Measurements from ENCODE around the gene CSHL1. TPM values are rescaled to one million over a fixed set of nuclear protein-coding genes. Genes with fewer than 3 reads are reported as not detected.
A peak's percentile ranks its signal among the peaks of the same experiment; 100 is the strongest.
"Not testable (repeated sequence)": the region's sequence is repeated elsewhere in the genome, so short reads cannot be mapped to it uniquely, and the experiment has no call there.

Gene CSHL1
- total RNA-seq, 4 donors from 2014 or later = not detected

DNA sequence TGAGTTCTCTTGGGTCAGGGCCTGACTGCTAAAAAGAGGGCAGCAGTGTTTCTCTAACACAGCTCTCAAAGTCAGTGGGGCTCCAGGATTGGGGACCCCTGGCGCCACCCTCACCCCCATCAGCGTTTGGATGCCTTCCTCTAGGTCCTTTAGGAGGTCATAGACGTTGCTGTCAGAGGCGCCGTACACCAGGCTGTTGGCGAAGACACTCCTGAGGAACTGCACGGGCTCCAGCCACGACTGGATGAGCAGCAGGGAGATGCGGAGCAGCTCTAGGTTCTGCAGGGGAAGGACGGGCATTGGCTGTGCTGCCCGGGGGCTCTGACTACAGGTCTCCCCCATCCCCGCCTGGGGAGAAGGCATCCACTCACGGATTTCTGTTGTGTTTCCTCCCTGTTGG, 6.6 kb upstream of the CSHL1 start:
- WGBS, 2 donors = 74 to 88% methylated on average over 7 to 12 of the region's 13 CpGs
- Histone ChIP-seq H3K27me3 (no peaks in the 10 kb centered on the region), H3K36me3 (no peaks in the 10 kb centered on the region), H3K27ac (no peak overlapping the region), H3K4me1 (no peaks in the 10 kb centered on the region), H3K9me3 (no peaks in the 10 kb centered on the region), H3K4me3 (replicated peaks in 1 of 3) (no peak overlapping the region)
- TF ChIP-seq POLR2A (IDR thresholded peaks at IDR 0.05) = no peak
- TF ChIP-seq, protein P1, sequence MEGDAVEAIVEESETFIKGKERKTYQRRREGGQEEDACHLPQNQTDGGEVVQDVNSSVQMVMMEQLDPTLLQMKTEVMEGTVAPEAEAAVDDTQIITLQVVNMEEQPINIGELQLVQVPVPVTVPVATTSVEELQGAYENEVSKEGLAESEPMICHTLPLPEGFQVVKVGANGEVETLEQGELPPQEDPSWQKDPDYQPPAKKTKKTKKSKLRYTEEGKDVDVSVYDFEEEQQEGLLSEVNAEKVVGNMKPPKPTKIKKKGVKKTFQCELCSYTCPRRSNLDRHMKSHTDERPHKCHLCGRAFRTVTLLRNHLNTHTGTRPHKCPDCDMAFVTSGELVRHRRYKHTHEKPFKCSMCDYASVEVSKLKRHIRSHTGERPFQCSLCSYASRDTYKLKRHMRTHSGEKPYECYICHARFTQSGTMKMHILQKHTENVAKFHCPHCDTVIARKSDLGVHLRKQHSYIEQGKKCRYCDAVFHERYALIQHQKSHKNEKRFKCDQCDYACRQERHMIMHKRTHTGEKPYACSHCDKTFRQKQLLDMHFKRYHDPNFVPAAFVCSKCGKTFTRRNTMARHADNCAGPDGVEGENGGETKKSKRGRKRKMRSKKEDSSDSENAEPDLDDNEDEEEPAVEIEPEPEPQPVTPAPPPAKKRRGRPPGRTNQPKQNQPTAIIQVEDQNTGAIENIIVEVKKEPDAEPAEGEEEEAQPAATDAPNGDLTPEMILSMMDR (IDR thresholded peaks at IDR 0.05) = no peak
- intact Hi-C loops (cut with DNase I) = loop anchor here (5.0 kb wide), 1 partner anchor 110 kb away; no protein-coding TSS in a partner anchor
- DNase-seq = no peak

DNA sequence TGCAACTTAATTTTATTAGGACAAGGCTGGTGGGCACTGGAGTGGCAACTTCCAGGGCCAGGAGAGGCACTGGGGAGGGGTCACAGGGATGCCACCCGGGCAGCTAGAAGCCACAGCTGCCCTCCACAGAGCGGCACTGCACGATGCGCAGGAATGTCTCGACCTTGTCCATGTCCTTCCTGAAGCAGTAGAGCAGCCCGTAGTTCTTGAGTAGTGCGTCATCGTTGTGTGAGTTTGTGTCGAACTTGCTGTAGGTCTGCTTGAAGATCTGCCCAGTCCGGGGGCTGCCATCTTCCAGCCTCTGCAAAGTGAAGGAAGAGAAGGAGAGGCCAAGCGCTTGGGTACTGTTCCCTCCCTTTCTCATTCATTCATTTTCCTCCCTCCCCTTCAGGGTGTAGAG, 6.1 kb upstream of the CSHL1 start:
- WGBS, 2 donors = 94% methylated on average over 9 to 11 of the region's 11 CpGs
- intact Hi-C loops (cut with DNase I) = loop anchor here (5.0 kb wide), 1 partner anchor 110 kb away; no protein-coding TSS in a partner anchor

DNA sequence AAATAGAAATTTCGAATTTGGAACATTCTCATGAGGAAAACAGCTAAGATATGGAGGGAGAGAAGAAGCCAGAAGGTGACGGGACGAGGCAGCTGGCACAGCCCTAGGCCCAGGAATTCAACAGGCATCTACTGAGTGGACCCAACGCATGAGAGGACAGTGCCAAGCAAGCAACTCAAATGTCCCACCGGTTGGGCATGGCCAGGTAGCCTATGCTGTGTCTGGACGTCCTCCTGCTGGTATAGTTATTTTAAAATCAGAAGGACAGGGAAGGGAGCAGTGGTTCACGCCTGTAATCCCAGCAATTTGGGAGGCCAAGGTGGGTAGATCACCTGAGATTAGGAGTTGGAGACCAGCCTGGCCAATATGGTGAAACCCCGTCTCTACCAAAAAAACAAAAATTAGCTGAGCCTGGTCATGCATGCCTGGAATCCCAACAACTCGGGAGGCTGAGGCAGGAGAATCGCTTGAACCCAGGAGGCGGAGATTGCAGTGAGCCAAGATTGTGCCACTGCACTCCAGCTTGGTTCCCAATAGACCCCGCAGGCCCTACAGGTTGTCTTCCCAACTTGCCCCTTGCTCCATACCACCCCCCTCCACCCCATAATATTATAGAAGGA, 5.6 kb upstream of the CSHL1 start:
- no peak for TF ChIP-seq POLR2A (IDR thresholded peaks at IDR 0.05)
- TF ChIP-seq, protein P1 (IDR thresholded peaks at IDR 0.05) = no peak
- no peaks in the 10 kb centered on the region for H3K36me3 ChIP-seq
- intact Hi-C loops (cut with DNase I) = loop anchor here (5.0 kb wide), 1 partner anchor 111 kb away; no protein-coding TSS in a partner anchor
- no peaks in the 10 kb centered on the region for H3K27me3 ChIP-seq
- H3K9me3 ChIP-seq = no peaks in the 10 kb centered on the region
- H3K4me3 ChIP-seq (replicated peaks in 1 of 3) = no peak overlapping the region
- WGBS, 2 donors = 80 to 85% methylated on average over 11 to 12 of the region's 12 CpGs
- H3K4me1 ChIP-seq = no peaks in the 10 kb centered on the region
- no peak for DNase-seq
- H3K27ac ChIP-seq = no peak overlapping the region

More for the DNA sequence above, 6.1 kb upstream of the CSHL1 start:
- H3K27ac ChIP-seq; H3K27me3 ChIP-seq; DNase-seq; H3K4me1 ChIP-seq; H3K9me3 ChIP-seq; H3K36me3 ChIP-seq; H3K4me3 ChIP-seq (replicated peaks in 1 of 3): not testable (repeated sequence)

DNA sequence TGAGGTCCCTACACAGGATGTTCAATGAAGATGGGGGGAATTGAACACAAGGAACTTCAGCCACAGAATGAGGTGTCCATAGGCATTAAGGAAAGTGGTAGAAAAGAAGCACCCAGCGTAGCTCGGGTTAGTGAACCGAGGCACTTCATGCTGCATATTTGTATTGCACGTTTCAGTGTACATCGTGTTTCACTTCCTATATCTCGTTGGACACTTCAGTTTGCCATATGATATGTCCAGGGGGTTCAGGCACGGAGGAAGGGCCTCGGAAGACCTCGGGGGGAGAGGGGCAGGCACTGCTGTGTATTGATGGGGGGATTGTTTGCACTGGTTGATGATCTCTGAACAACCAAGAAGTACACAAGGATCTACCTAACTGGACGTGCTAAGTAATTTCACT, 4.7 kb upstream of the CSHL1 start:
- H3K4me3 ChIP-seq (replicated peaks in 1 of 3); H3K4me1 ChIP-seq; H3K36me3 ChIP-seq; H3K9me3 ChIP-seq; DNase-seq; H3K27ac ChIP-seq; H3K27me3 ChIP-seq: not testable (repeated sequence)
- WGBS, 2 donors = 50 to 61% methylated on average over 10 of the region's 10 CpGs
- intact Hi-C loops (cut with DNase I) = loop anchor here (5.0 kb wide), 1 partner anchor 112 kb away; no protein-coding TSS in a partner anchor

DNA sequence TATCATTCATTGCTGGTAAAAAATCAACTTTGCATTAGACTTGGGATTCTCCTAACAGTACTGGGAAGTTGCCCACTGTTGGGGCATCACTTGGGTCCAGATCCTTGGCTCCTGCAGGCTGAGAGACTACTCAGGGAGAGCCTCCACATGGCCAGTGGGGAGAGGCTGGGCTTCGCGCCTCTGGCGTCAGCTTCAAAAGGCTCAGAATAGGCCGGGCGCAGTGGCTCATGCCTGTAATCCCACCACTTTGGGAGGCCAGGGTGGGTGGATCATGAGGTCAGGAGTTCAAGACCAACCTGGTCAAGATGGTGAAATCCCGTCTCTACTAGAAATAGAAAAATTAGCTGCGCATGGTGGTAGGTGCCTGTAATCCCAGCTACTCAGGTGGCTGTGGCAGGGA, 3.4 kb upstream of the CSHL1 start:
- WGBS, 2 donors = 97% methylated on average over 7 of the region's 7 CpGs
- H3K9me3 ChIP-seq = no peaks in the 10 kb centered on the region
- TF ChIP-seq, protein P1 (IDR thresholded peaks at IDR 0.05) = no peak
- no peak for TF ChIP-seq POLR2A (IDR thresholded peaks at IDR 0.05)
- no peaks in the 10 kb centered on the region for H3K27me3 ChIP-seq
- H3K4me1 ChIP-seq = no peaks in the 10 kb centered on the region
- DNase-seq = no peak
- intact Hi-C loops (cut with DNase I) = loop anchor here (5.0 kb wide), 1 partner anchor 218 kb away; the partner anchor contains the start of gene ERN1
- H3K36me3 ChIP-seq = no peaks in the 10 kb centered on the region
- no peak overlapping the region for H3K27ac ChIP-seq
- no peak overlapping the region for H3K4me3 ChIP-seq (replicated peaks in 1 of 3)

DNA sequence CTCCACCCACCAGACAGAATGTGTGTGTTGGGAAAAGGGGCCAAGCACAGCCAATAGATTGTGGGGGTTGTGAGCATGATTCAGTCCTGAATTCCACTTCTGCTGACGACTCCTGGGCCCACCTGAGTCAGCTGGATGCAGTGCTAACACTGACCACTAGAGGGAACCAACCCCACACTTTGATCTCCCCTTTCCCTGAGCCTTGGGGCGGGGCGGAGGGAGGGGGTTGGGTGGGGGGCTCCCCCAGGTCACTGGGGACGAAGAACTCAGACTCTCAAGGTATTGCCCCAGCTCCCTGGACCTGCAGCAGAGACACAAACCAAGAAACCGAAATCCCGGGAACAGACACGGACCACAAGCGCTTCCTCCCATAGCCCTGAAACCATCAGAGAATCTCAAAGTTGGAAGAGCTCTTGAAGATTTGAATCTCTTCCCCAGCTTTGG, 621 bp upstream of the CSHL1 start:
- 44 to 64% methylated on average over 5 to 6 of the region's 8 CpGs for WGBS, 2 donors
- DNase-seq = peak; percentile 38 to 43
- H3K9me3 ChIP-seq = no peaks in the 10 kb centered on the region

More for the DNA sequence above, 621 bp upstream of the CSHL1 start:
- Histone ChIP-seq H3K4me3 (replicated peaks in 1 of 3) (no peak overlapping the region), H3K27ac (no peak overlapping the region), H3K36me3 (no peaks in the 10 kb centered on the region), H3K27me3 (no peaks in the 10 kb centered on the region), H3K4me1 (no peaks in the 10 kb centered on the region)
- no peak for TF ChIP-seq POLR2A (IDR thresholded peaks at IDR 0.05)
- TF ChIP-seq, protein P1 (IDR thresholded peaks at IDR 0.05) = peak; percentile 51 to 91 (median 61)
- intact Hi-C loops (cut with DNase I) = loop anchor here (5.0 kb wide), 1 partner anchor 221 kb away; the partner anchor contains the start of gene ERN1

Measured in thyroid gland (tissue), 4 donors.